HepG2 (cell line): ENCODE measurements around the gene FOSB. TPM values are rescaled to one million over a fixed set of nuclear protein-coding genes. Genes with fewer than 3 reads are reported as not detected.

Source experiments
- CENPBD1 ChIP-seq: sonication (generic); formaldehyde crosslinking; IDR thresholded peaks from 2 replicates; pipeline ENCODE4 v1.8.0; 2022; ENCODE audit warnings: missing genetic modification reagents, low read depth, mild to moderate bottlenecking, borderline replicate concordance
- CREB3 ChIP-seq: sonication (generic); formaldehyde crosslinking; IDR thresholded peaks from 2 replicates; pipeline ENCODE4 v1.5.0; 2020; ENCODE audit warnings: missing genetic modification reagents
- HNRNPLL ChIP-seq: fragments of 200-400 bp; formaldehyde crosslinking; IDR thresholded peaks from 2 replicates; pipeline ENCODE4 v1.6.1; 2017; ENCODE audit warnings: mild to moderate bottlenecking, low read depth, low read length; ENCODE audit not compliant: poor library complexity, severe bottlenecking
- ISL2 ChIP-seq: sonication (generic); formaldehyde crosslinking; IDR thresholded peaks from 2 replicates; pipeline ENCODE4 v1.5.0; 2020; ENCODE audit warnings: missing genetic modification reagents
- KDM1A ChIP-seq: IDR thresholded peaks from 2 replicates; pipeline ENCODE4 v1.6.1; 2016; ENCODE audit warnings: missing compliant biosample characterization
- KDM5B ChIP-seq: sonication (generic); formaldehyde crosslinking; IDR thresholded peaks from 2 replicates; pipeline ENCODE4 v1.4.0; 2020; ENCODE audit warnings: missing genetic modification reagents, mild to moderate bottlenecking, borderline replicate concordance
- NFATC3 ChIP-seq: sonication (generic); formaldehyde crosslinking; IDR thresholded peaks from 2 replicates; pipeline ENCODE4 v1.5.1; 2020; ENCODE audit warnings: mild to moderate bottlenecking, missing genetic modification reagents
- NFE2L1 ChIP-seq: sonication (generic); formaldehyde crosslinking; IDR thresholded peaks from 2 replicates; pipeline ENCODE4 v1.4.0; 2020; ENCODE audit warnings: missing genetic modification reagents, mild to moderate bottlenecking, borderline replicate concordance
- NFKB2 ChIP-seq: sonication (generic); formaldehyde crosslinking; IDR thresholded peaks from 2 replicates; pipeline ENCODE4 v1.4.0; 2020; ENCODE audit warnings: missing genetic modification reagents, borderline replicate concordance
- PLRG1 ChIP-seq: fragments of 450-650 bp; conservative IDR thresholded peaks from 2 replicates; pipeline ENCODE4 v1.6.1; 2016
- SPEN ChIP-seq: sonication (generic); formaldehyde crosslinking; IDR thresholded peaks from 2 replicates; pipeline ENCODE4 v1.5.1; 2020; ENCODE audit warnings: low read depth, mild to moderate bottlenecking, missing genetic modification reagents
- USF2 ChIP-seq, 2 experiments: sonication (generic) in 1 of 2; formaldehyde crosslinking in 1 of 2; IDR thresholded peaks; 2 replicates each; pipeline versions ENCODE4 v1.5.1 to v1.6.1; 2011 to 2020; ENCODE audit warnings: borderline replicate concordance in 1 of 2, low read depth in 1 of 2, low read length in 1 of 2, mild to moderate bottlenecking in 1 of 2, missing genetic modification reagents in 1 of 2, moderate library complexity in 1 of 2
- ZBTB14 ChIP-seq: sonication (generic); formaldehyde crosslinking; IDR thresholded peaks from 2 replicates; pipeline ENCODE4 v1.4.0; 2020; ENCODE audit warnings: missing genetic modification reagents
- ZKSCAN8 ChIP-seq: IDR thresholded peaks from 2 replicates; pipeline ENCODE4 v1.6.1; 2016; ENCODE audit warnings: borderline replicate concordance, missing genetic modification reagents, missing compliant biosample characterization
- ZNF124 ChIP-seq: sonication (generic); formaldehyde crosslinking; IDR thresholded peaks from 2 replicates; pipeline ENCODE4 v1.4.0; 2020; ENCODE audit warnings: missing genetic modification reagents
- ZNF274 ChIP-seq: sonication (generic); formaldehyde crosslinking; IDR thresholded peaks from 2 replicates; pipeline ENCODE4 v1.5.1; 2020; ENCODE audit warnings: mild to moderate bottlenecking, missing genetic modification reagents
- ZNF281 ChIP-seq: sonication (generic); formaldehyde crosslinking; IDR thresholded peaks from 2 replicates; pipeline ENCODE4 v1.4.0; 2020; ENCODE audit warnings: missing genetic modification reagents, borderline replicate concordance
- ZNF3 ChIP-seq: IDR thresholded peaks from 2 replicates; pipeline ENCODE4 v1.7.0; 2017; ENCODE audit warnings: inconsistent platforms
- ZNF350 ChIP-seq: sonication (generic); formaldehyde crosslinking; IDR thresholded peaks from 2 replicates; pipeline ENCODE4 v1.4.0; 2020; ENCODE audit warnings: mild to moderate bottlenecking, low read depth, missing genetic modification reagents, borderline replicate concordance
- ZNF562 ChIP-seq: sonication (generic); formaldehyde crosslinking; IDR thresholded peaks from 2 replicates; pipeline ENCODE4 v1.8.0; 2022; ENCODE audit warnings: missing genetic modification reagents, borderline replicate concordance
- ZNF580 ChIP-seq: IDR thresholded peaks from 2 replicates; pipeline ENCODE4 v1.6.1; 2016; ENCODE audit warnings: low read depth, borderline replicate concordance
- polyA plus RNA-seq, 8 experiments: library from polyadenylated mRNA; depleted of rRNA in 3 of 8; stranded (reverse) in 7 of 8; unstranded in 1 of 8; fragments of >200 nt; fragmentation: Illumina TruSeq in 4 of 8; extraction: Trizol in 4 of 8; gene quantifications; 2 replicates each; pipeline versions ENCODE4 v1.2.1 to v1.2.3, GENCODE V29; 2011 to 2016; ENCODE audit warnings: low read depth in 4 of 8, missing spikeins in 1 of 8, mixed read lengths in 1 of 8; ENCODE audit not compliant: insufficient read depth in 1 of 8
- total RNA-seq, 5 experiments: library from RNA; depleted of rRNA; stranded (reverse); fragments of >200 nt; fragmentation: Illumina TruSeq; extraction: Trizol; gene quantifications; 2 replicates each; pipeline ENCODE4 v1.2.3, GENCODE V29; 2016; ENCODE audit warnings: low read depth in 1 of 5

The FOSB gene
- total and polyA plus RNA-seq, 2 of the 13 experiments (the other 11 are each of a cell fraction or from before 2014, with no cell fraction given): 2.8 to 6.0 TPM

- no peak for TF ChIP-seq ZNF562 (CRISPR knock-in tag)
- no peak for TF ChIP-seq ZBTB14
- TF ChIP-seq USF2 (IDR thresholded peaks at IDR 0.05; ENCODE audit: low read depth, low read length): no peak
- no peak for TF ChIP-seq USF2 (CRISPR knock-in tag; IDR thresholded peaks at IDR 0.05; ENCODE audit: borderline replicate concordance)
- peak; percentile 80; the same call in 1 of the 2 replicates for TF ChIP-seq NFKB2
- TF ChIP-seq HNRNPLL: no peak
- TF ChIP-seq ZNF3 (CRISPR knock-in tag): 0 out of 2 replicates have a peak, but pooled peaks have one; percentile 18
- TF ChIP-seq ZKSCAN8 (CRISPR knock-in tag): no peak
- TF ChIP-seq ZNF124 (CRISPR knock-in tag): 0 out of 2 replicates have a peak, but pooled peaks have one; percentile 14
- no peak for TF ChIP-seq CENPBD1 (CRISPR knock-in tag)
- peak; percentile 30; the same call in 1 of the 2 replicates for TF ChIP-seq ZNF350
- TF ChIP-seq KDM1A (CRISPR knock-in tag): peak; percentile 62; the same call in 1 of the 2 replicates
- peak; percentile 72; the same call in 1 of the 2 replicates for TF ChIP-seq ISL2 (CRISPR knock-in tag)
- TF ChIP-seq KDM5B: no peak
- TF ChIP-seq ZNF580: peak; percentile 59; the same call in 1 of the 2 replicates
- no peak for TF ChIP-seq PLRG1
- peak; percentile 60 for TF ChIP-seq SPEN
- no peak for TF ChIP-seq NFATC3 (CRISPR knock-in tag)
- TF ChIP-seq NFE2L1 (CRISPR knock-in tag): no peak
- no peak for TF ChIP-seq ZNF281 (CRISPR knock-in tag)
- no peak for TF ChIP-seq CREB3
- TF ChIP-seq ZNF274 (CRISPR knock-in tag): no peak
Observed at GRCh38 chr19:45514376-45515051, 46.7 kb downstream of the FOSB start (continued).
